PFSK-1 (cell line): ENCODE results near the gene MYBPH.

Source experiments
- FOXP2 ChIP-seq: optimal IDR thresholded peaks from 2 replicates; pipeline ENCODE3; 2011; ENCODE audit warnings: borderline replicate concordance, control low read depth, inconsistent platforms; ENCODE audit not compliant: insufficient read depth; ENCODE audit errors: extremely low read length, extremely low read depth
- POLR2AphosphoS5 ChIP-seq: IDR thresholded peaks from 2 replicates; pipeline ENCODE4 v1.6.1; 2012; ENCODE audit warnings: low read depth, mild to moderate bottlenecking, control low read depth, low read length, moderate library complexity
- REST ChIP-seq, 2 experiments: IDR thresholded peaks; 2 replicates each; pipeline versions ENCODE4 v1.6.1 to v1.8.0; 2011 to 2012; ENCODE audit warnings: low read depth in 2 of 2, low read length in 2 of 2, control low read depth in 1 of 2, inconsistent platforms in 1 of 2, mild to moderate bottlenecking in 1 of 2, moderate library complexity in 1 of 2; ENCODE audit not compliant: insufficient read depth in 1 of 2
- SIN3A ChIP-seq: IDR thresholded peaks from 2 replicates; pipeline ENCODE4 v1.6.1; 2012; ENCODE audit warnings: mild to moderate bottlenecking, low read length, moderate library complexity, borderline replicate concordance; ENCODE audit not compliant: insufficient read depth
- TAF1 ChIP-seq: IDR thresholded peaks from 2 replicates; pipeline ENCODE4 v1.6.1; 2012; ENCODE audit warnings: low read length, control low read depth, borderline replicate concordance; ENCODE audit not compliant: insufficient read depth

MYBPH gene

DNA sequence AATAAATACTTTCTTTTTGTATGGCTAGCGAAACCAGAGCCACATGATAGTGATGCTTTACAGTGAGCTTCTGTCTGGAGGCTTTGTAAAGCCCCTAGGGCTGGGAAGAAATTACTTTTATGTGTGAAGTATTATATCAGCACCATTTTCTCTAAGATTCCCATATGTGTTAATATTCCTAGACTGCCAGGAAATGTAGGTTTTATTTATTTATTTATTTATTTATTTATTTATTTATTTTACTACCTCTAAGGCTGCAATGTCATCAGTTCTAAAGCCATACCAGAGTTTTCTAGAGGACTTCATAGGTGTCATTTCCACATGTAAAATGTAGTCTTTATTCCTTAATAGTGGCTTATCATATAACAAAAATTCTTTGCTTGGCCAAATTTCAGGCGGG lies 15.3 kb upstream of the MYBPH start:
- TF ChIP-seq SIN3A = no peak
- no peak for TF ChIP-seq TAF1
- no peak for TF ChIP-seq REST (IDR thresholded peaks at IDR 0.05; ENCODE audit: insufficient read depth in 1 of 2, low read depth in 2 of 2, low read length in 2 of 2)
- no peak for TF ChIP-seq POLR2AphosphoS5
- TF ChIP-seq FOXP2 = no peak

DNA sequence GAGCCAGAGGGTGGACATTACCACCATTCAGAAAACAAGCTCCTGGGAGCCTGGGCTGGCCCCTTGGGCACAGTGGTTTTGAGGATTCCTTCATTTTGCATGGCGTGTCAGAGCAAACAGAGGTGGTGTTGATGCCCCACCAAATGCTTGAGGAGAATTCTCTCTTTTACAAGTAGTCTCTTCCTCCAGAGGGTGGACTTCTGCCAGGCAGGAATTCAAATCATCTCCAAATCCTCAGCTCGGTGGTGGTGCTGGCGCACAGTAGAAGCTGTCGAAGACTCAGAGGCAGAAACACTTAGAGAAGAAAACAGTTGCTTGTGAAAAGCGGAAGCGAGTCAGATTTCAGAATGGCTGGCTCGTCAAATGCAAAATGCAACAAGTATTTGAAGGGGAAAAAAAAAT lies 14.3 kb upstream of the MYBPH start:
- no peak for TF ChIP-seq POLR2AphosphoS5

DNA sequence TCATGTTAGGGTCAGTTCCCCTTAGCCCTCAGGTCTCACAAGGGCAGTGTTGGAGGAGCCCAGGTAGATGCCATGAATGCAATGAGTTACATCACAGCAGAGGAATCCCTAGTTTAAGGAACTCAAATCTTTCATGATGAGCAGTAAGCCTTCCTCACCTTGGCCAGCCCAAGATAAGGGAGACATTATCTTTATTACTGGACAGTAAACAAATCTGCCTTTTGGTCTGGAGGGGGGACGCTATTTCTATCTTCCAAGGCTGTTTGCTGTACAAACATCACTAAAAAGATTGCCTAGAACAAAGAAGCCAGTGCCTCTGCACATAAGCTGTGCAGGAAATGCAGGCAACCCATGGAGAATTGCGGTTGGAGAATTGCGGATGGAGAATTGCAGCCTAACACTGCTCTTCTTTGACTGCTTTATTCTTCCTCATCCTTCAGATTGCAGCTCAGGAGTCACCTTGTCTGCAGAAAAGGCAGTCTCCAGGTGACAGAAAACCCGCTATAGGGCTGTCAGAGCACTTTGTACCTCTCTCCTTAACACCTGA lies 13.1 kb upstream of the MYBPH start:
- TF ChIP-seq TAF1 (no peak), SIN3A (no peak), FOXP2 (no peak), REST (IDR thresholded peaks at IDR 0.05; ENCODE audit: insufficient read depth in 1 of 2, low read depth in 2 of 2, low read length in 2 of 2) (no peak), POLR2AphosphoS5 (no peak)

GRCh38 chr1:203187689-203188264 lies 12.2 kb upstream of the MYBPH start:
- TF ChIP-seq SIN3A = no peak

- TF ChIP-seq REST (IDR thresholded peaks at IDR 0.05; ENCODE audit: insufficient read depth in 1 of 2, low read depth in 2 of 2, low read length in 2 of 2) (no peak), TAF1 (no peak), SIN3A (no peak), POLR2AphosphoS5 (no peak), FOXP2 (no peak)
Measured at GRCh38 chr1:203187304-203187685, 11.7 kb upstream of the MYBPH start.

GRCh38 chr1:203186446-203187303 lies 11.0 kb upstream of the MYBPH start, which contains the start of gene CHI3L1:
CHI3L1 (minus strand) TSS chr1:203186704; CDS start chr1:203186623, 81 bp downstream.
- TF ChIP-seq REST (IDR thresholded peaks at IDR 0.05; ENCODE audit: insufficient read depth in 1 of 2, low read depth in 2 of 2, low read length in 2 of 2) (no peak), POLR2AphosphoS5 (no peak), FOXP2 (no peak), TAF1 (no peak), SIN3A (no peak)
